Stimulated activated CD4-positive, alpha-beta T cell treated with anti-CD3 and anti-CD28 coated beads, Interleukin-2, amount 100 ng/mL, for 48 hours (primary cell): ENCODE results near the gene KARS1.
"Not testable (repeated sequence)": the region's sequence is repeated elsewhere in the genome, so short reads cannot be mapped to it uniquely, and the experiment has no call there.

Experiments used
- DNase-seq, 2 donors: peaks; one replicate each; pipeline ENCODE4 v3.0.0-alpha.2; 2020

The KARS1 gene

GRCh38 chr16:75622761-75623605 is 24.5 kb downstream of the KARS1 start, which contains the start of gene ADAT1:
Gene ADAT1, minus strand, starts transcription at chr16:75623281. Its CDS starts 2,482 bp downstream, at chr16:75620799.
- DNase-seq, result peak; percentile 95

- no peak for DNase-seq
Measured at GRCh38 chr16:75621170-75621477, 26.3 kb downstream of the KARS1 start.

- no peak for DNase-seq
Measured at GRCh38 chr16:75620326-75621169, 26.9 kb downstream of the KARS1 start.

- no peak for DNase-seq
Measured at GRCh38 chr16:75618780-75619179, 28.7 kb downstream of the KARS1 start.

GRCh38 chr16:75617121-75617520 is 30.3 kb downstream of the KARS1 start:
- DNase-seq, result no peak

- DNase-seq, result no peak
Measured at GRCh38 chr16:75616521-75617010, 30.9 kb downstream of the KARS1 start.

- DNase-seq, result no peak
Measured at GRCh38 chr16:75615619-75616018, 31.8 kb downstream of the KARS1 start.

- DNase-seq, result no peak
Measured at GRCh38 chr16:75614066-75614897, 33.2 kb downstream of the KARS1 start.

GRCh38 chr16:75606507-75606906 is 41.0 kb downstream of the KARS1 start:
- no peak for DNase-seq

- no peak for DNase-seq
Measured at GRCh38 chr16:75603241-75603640, 44.2 kb downstream of the KARS1 start.

GRCh38 chr16:75599452-75600277 is 47.8 kb downstream of the KARS1 start:
- no peak for DNase-seq

GRCh38 chr16:75593825-75594820 is 53.3 kb downstream of the KARS1 start:
- DNase-seq, result no peak

- no peak for DNase-seq
Measured at GRCh38 chr16:75593308-75593707, 54.2 kb downstream of the KARS1 start.

- not testable (repeated sequence) for DNase-seq
Measured at GRCh38 chr16:75591927-75592326, 55.5 kb downstream of the KARS1 start.

GRCh38 chr16:75590920-75591843 is 56.3 kb downstream of the KARS1 start:
- no peak for DNase-seq

GRCh38 chr16:75589306-75589705 is 58.2 kb downstream of the KARS1 start:
- no peak for DNase-seq

GRCh38 chr16:75588716-75589115 is 58.7 kb downstream of the KARS1 start:
- no peak for DNase-seq

GRCh38 chr16:75584108-75584507 is 63.4 kb downstream of the KARS1 start:
- no peak for DNase-seq

- DNase-seq, result no peak
Measured at GRCh38 chr16:75579281-75579834, 68.1 kb downstream of the KARS1 start.
